HG02759 (cell line): ENCODE measurements around the gene ADAMTS6.
"Not testable (repeated sequence)": the region's sequence is repeated elsewhere in the genome, so short reads cannot be mapped to it uniquely, and the experiment has no call there.

Experiments
- ATAC-seq: cut with Tn5 transposase; IDR thresholded peaks from one replicate; pipeline ENCODE4 v1.9.1; 2021; ENCODE audit warnings: mild to moderate bottlenecking, moderate library complexity; ENCODE audit not compliant: unreplicated experiment

ADAMTS6 gene, protein sequence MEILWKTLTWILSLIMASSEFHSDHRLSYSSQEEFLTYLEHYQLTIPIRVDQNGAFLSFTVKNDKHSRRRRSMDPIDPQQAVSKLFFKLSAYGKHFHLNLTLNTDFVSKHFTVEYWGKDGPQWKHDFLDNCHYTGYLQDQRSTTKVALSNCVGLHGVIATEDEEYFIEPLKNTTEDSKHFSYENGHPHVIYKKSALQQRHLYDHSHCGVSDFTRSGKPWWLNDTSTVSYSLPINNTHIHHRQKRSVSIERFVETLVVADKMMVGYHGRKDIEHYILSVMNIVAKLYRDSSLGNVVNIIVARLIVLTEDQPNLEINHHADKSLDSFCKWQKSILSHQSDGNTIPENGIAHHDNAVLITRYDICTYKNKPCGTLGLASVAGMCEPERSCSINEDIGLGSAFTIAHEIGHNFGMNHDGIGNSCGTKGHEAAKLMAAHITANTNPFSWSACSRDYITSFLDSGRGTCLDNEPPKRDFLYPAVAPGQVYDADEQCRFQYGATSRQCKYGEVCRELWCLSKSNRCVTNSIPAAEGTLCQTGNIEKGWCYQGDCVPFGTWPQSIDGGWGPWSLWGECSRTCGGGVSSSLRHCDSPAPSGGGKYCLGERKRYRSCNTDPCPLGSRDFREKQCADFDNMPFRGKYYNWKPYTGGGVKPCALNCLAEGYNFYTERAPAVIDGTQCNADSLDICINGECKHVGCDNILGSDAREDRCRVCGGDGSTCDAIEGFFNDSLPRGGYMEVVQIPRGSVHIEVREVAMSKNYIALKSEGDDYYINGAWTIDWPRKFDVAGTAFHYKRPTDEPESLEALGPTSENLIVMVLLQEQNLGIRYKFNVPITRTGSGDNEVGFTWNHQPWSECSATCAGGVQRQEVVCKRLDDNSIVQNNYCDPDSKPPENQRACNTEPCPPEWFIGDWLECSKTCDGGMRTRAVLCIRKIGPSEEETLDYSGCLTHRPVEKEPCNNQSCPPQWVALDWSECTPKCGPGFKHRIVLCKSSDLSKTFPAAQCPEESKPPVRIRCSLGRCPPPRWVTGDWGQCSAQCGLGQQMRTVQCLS (N-terminal part only)

DNA sequence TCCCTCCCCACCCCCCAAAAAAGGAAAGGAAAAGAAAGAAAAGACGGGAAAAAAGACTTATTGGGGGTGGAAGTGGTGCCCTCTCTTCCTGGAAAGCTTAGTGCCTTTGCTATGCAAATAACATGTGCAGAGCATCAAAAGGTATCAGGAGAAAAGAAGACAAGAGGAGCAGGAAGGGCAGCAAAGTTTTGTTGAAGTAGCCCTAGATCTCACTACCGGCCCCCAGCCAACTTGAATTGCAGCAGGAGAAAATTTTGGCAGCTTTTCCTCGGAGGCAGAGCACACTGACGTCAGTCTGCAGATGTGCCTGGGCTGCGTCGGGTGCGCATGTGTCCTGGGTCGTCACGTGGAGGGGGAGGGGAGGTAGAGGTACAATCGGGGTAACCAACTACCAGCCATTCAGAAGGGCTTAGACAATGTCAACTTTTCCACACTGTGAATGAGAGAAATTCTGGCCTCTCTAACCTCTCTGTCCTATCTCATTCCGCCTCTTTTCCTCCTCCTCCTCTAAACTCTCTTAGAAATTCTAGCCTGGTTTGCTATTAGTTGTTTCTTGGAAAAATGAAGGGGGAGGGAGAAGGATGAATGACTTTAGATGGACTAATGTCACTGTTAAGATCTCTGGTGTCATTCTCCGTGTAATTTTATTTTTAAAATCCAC is at the start of gene ADAMTS6:
ADAMTS6 (minus strand) TSS at position 286 of the 661 bp plus-strand sequence. CDS start 8,247 bp downstream, outside the sequence.
- ATAC-seq: peak; percentile 85

GRCh38 chr5:65530904-65531303 is 49.2 kb upstream of the ADAMTS6 start:
- ATAC-seq: no peak

GRCh38 chr5:65525726-65526125 is 44.0 kb upstream of the ADAMTS6 start:
- ATAC-seq: no peak

GRCh38 chr5:65512170-65512937 is 30.6 kb upstream of the ADAMTS6 start:
- no peak for ATAC-seq

DNA sequence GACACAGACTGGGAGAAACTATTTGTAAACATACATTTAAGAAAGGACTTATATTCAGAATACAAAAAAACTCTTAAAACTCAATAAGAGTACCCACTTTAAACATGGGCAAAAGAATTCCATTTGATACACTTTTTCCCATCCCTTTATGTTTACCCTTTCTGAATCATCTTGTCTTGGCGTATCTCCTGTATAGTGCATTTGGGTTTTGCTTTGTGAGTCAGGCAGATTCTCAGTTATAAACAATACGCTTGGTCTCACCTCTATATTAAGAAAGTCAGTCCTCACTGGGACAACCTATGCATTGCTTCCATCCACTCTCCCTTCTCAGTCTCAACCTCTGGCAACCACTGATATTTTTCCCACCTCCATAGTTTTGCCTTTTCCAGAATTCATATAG is 27.3 kb upstream of the ADAMTS6 start:
- ATAC-seq: no peak

- no peak for ATAC-seq
Observed at GRCh38 chr5:65506961-65507360, 25.2 kb upstream of the ADAMTS6 start.

GRCh38 chr5:65489119-65489518 is 7.4 kb upstream of the ADAMTS6 start:
- no peak for ATAC-seq

GRCh38 chr5:65488038-65488687 is 6.4 kb upstream of the ADAMTS6 start:
- not testable (repeated sequence) for ATAC-seq

- not testable (repeated sequence) for ATAC-seq
Observed at GRCh38 chr5:65486803-65487202, 5.1 kb upstream of the ADAMTS6 start.

DNA sequence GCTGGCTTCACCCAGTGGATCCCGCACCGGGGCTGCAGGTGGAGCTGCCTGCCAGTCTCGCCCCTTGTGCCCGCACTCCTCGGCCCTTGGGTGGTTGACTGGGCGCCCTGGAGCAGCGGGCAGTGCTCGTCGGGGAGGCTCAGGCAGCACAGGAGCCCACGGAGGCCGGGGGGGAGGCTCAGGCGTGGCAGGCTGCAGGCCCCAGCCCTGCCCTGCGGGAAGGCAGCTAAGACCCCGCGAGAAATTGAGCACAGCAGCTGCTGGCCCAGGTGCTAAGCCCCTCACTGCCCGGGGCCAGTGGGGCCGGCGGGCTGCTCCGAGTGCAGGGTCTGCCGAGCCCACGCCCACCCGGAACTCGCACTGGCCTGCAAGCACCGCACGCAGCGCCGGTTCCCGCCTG is 3.7 kb upstream of the ADAMTS6 start:
- ATAC-seq: no peak

GRCh38 chr5:65483546-65484346 is 2.0 kb upstream of the ADAMTS6 start:
- peak; percentile 46 for ATAC-seq

DNA sequence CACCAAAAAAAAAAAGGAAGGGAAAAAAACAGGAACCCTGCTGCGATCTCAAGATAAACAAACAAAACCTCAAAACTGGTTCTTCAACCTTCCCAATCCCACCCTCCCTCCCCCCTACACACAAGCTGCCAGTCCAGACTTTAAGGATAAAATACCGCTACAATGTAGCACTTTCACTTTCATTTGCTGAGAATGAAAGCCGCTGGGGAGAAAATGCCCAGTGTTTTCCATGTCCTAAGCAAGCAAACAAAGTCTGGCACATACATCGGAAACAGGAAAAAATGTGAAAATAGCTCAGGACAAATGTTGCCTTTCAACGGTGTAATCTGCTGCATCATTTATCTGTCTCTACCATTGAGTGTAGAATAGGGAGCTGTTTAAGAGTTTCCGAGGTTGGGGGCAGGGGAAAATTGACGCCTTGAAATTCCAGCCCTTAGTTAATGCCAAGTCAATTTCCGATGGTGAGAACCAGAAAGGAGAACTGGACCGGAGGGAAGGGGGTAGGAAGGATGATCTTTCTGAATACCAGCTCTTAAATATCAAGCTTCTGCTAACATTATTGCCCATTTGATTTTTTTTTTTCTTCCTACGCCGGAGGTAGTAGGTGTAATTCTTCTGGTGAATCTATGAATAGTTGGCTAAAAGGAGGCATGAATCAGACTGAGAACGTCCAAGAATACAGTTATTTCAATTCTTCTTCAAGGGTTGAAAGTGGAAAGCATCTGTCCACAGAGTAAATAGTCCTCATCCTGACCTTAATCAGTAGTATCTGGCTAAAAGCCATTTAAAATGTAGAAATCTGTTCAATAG is 1.2 kb upstream of the ADAMTS6 start:
- ATAC-seq: no peak

- ATAC-seq: peak; percentile 14
Observed at GRCh38 chr5:65482296-65482735, 596 bp upstream of the ADAMTS6 start.

DNA sequence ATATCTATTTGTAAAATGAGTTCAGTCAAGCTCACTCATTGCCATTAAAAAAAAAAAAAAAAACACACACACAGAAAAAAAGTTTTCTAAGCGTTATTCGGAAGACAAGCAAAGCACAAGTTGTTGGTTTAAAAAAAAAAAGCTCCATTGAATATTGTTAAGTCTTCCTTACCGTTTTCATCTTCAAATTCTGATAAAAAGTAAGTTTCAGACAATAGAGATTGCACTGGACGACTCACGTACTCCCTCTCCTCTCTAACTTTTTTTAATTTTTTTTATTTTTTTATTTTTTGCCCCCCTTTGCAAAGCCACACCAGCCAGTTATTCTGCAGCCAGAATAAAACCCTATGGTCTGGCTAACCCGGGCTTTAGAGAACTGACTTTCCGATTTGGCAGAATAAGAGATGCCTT is 544 bp downstream of the ADAMTS6 start:
- peak; percentile 10 for ATAC-seq

GRCh38 chr5:65480306-65480865 is 1.3 kb downstream of the ADAMTS6 start:
- ATAC-seq: no peak

- ATAC-seq: no peak
Observed at GRCh38 chr5:65479527-65479926, 2.2 kb downstream of the ADAMTS6 start.

- ATAC-seq: no peak
Observed at GRCh38 chr5:65478336-65478735, 3.4 kb downstream of the ADAMTS6 start.

- ATAC-seq: no peak
Observed at GRCh38 chr5:65475895-65476294, 5.8 kb downstream of the ADAMTS6 start.
